GM23338 (cell line): ENCODE measurements around the gene FHDC1. TPM values are rescaled to one million over a fixed set of nuclear protein-coding genes. Genes with fewer than 3 reads are reported as not detected.
A peak's percentile ranks its signal among the peaks of the same experiment; 100 is the strongest.

Experiments used
- ATAC-seq: fragments of 200-7000 bp; cut with Tn5 transposase; 3 replicates; pipeline ENCODE4 v1.9.1; 2020
- DNase-seq: peaks from one replicate; pipeline ENCODE4 v3.0.0-alpha.2; 2015; ENCODE audit warnings: low spot score
- H2AFZ ChIP-seq: fragments of 200-600 bp; sonication (generic); 2 replicates; pipeline ENCODE4 v1.8.0; 2016; ENCODE audit warnings: antibody characterized with exemption, mild to moderate bottlenecking, moderate library complexity
- H3F3A ChIP-seq: fragments of 200-600 bp; sonication (generic); replicated peaks from 2 replicates; pipeline ENCODE4 v1.8.0; 2017; ENCODE audit warnings: antibody characterized with exemption, mixed run types, low read depth
- H3K27ac ChIP-seq: fragments of 200-600 bp; sonication (generic); 2 replicates; pipeline ENCODE4 v1.6.1; 2016; ENCODE audit warnings: low read depth
- H3K27me3 ChIP-seq: fragments of 200-600 bp; sonication (generic); 2 replicates; pipeline ENCODE4 v1.8.0; 2016; ENCODE audit warnings: mild to moderate bottlenecking, mixed run types, moderate library complexity; ENCODE audit not compliant: insufficient read depth
- H3K36me3 ChIP-seq: fragments of 200-600 bp; sonication (generic); 2 replicates; pipeline ENCODE4 v1.8.0; 2016; ENCODE audit warnings: mild to moderate bottlenecking; ENCODE audit not compliant: insufficient read depth
- H3K4me1 ChIP-seq: fragments of 200-600 bp; sonication (generic); 2 replicates; pipeline ENCODE4 v1.8.0; 2016; ENCODE audit warnings: mild to moderate bottlenecking, moderate library complexity; ENCODE audit not compliant: insufficient read depth
- H3K4me2 ChIP-seq: fragments of 200-600 bp; sonication (generic); 2 replicates; pipeline ENCODE4 v1.7.1; 2017; ENCODE audit warnings: mixed run types
- H3K4me3 ChIP-seq: fragments of 200-600 bp; sonication (generic); 2 replicates; pipeline ENCODE4 v1.6.1; 2016; ENCODE audit warnings: mixed run types
- H3K79me2 ChIP-seq: fragments of 200-600 bp; sonication (generic); replicated peaks from 2 replicates; pipeline ENCODE4 v1.8.0; 2017; ENCODE audit warnings: mild to moderate bottlenecking; ENCODE audit not compliant: insufficient read depth
- H3K9me2 ChIP-seq: fragments of 200-600 bp; sonication (generic); 2 replicates; pipeline ENCODE4 v1.8.0; 2017; ENCODE audit not compliant: insufficient read depth
- H4K20me1 ChIP-seq: fragments of 200-600 bp; sonication (generic); replicated peaks from 2 replicates; pipeline ENCODE4 v1.8.0; 2017; ENCODE audit warnings: mild to moderate bottlenecking; ENCODE audit not compliant: insufficient read depth
- H3K27ac Mint-ChIP-seq: 2 replicates; pipeline ENCODE4 v1.8.0; 2020; ENCODE audit warnings: inconsistent platforms, mild to moderate bottlenecking, moderate library complexity, mixed read lengths
- H3K27me3 Mint-ChIP-seq: 3 replicates; pipeline ENCODE4 v1.8.0; 2022; ENCODE audit warnings: low read depth, mild to moderate bottlenecking, moderate library complexity, mixed read lengths, inconsistent platforms; ENCODE audit not compliant: insufficient read depth, poor library complexity
- H3K36me3 Mint-ChIP-seq: 3 replicates; pipeline ENCODE4 v1.8.0; 2021; ENCODE audit warnings: low read depth, mild to moderate bottlenecking, inconsistent platforms, moderate library complexity, mixed read lengths
- H3K4me1 Mint-ChIP-seq: 3 replicates; pipeline ENCODE4 v1.8.0; 2020; ENCODE audit warnings: mild to moderate bottlenecking, inconsistent platforms, mixed read lengths
- H3K4me3 Mint-ChIP-seq: 3 replicates; pipeline ENCODE4 v1.8.0; 2021; ENCODE audit warnings: moderate library complexity, mild to moderate bottlenecking, inconsistent platforms, mixed read lengths
- H3K9me3 Mint-ChIP-seq: 3 replicates; pipeline ENCODE4 v1.8.0; 2020; ENCODE audit warnings: moderate library complexity, mild to moderate bottlenecking, inconsistent platforms, mixed read lengths
- EZH2phosphoT487 ChIP-seq: fragments of 200-600 bp; sonication (generic); IDR thresholded peaks from one replicate; pipeline ENCODE4 v1.8.1; 2018; ENCODE audit warnings: antibody characterized with exemption; ENCODE audit not compliant: unreplicated experiment
- JUNB ChIP-seq: IDR thresholded peaks from one replicate; pipeline ENCODE4 v1.6.1; 2016; ENCODE audit warnings: antibody characterized with exemption; ENCODE audit not compliant: unreplicated experiment
- NANOG ChIP-seq: IDR thresholded peaks from 2 replicates; pipeline ENCODE4 v1.6.1; 2016; ENCODE audit warnings: antibody characterized with exemption, borderline replicate concordance
- POLR2AphosphoS5 ChIP-seq: IDR thresholded peaks from 2 replicates; pipeline ENCODE4 v1.6.1; 2016; ENCODE audit warnings: antibody characterized with exemption, low read depth
- STAT1 ChIP-seq: IDR thresholded peaks from one replicate; pipeline ENCODE4 v1.6.1; 2016; ENCODE audit warnings: antibody characterized with exemption; ENCODE audit not compliant: unreplicated experiment
- ZNF114 ChIP-seq: fragments of 250-450 bp; sonication (Bioruptor Pico); IDR thresholded peaks from 2 replicates; pipeline ENCODE4 v1.5.0; 2020; ENCODE audit warnings: mild to moderate bottlenecking, moderate library complexity
- polyA plus RNA-seq: library from polyadenylated mRNA; unstranded; fragments of >200 nt; fragmentation: Nextera tagmentation; extraction: Ambion mirVana; gene quantifications from 2 replicates; pipeline ENCODE4 v1.2.1, GENCODE V29; 2016
- total RNA-seq: library from RNA; depleted of rRNA; stranded (reverse); fragments of >200 nt; shearing (Covaris generic); gene quantifications from 2 replicates; pipeline ENCODE4 v1.2.3, GENCODE V29; 2014; rRNA removed
- TF ChIP-seq, protein P1 (sequence below), 2 experiments: fragments of 200-600 bp in 1 of 2; sonication (generic) in 1 of 2; conservative IDR thresholded peaks; 2 replicates each; pipeline versions ENCODE4 v1.5.1 to v1.6.1; 2016 to 2017; ENCODE audit warnings: antibody characterized with exemption in 2 of 2, low read depth in 2 of 2, mild to moderate bottlenecking in 2 of 2, moderate library complexity in 1 of 2
- TF ChIP-seq, protein P2 (sequence below): fragments of 250-450 bp; sonication (Bioruptor Pico); IDR thresholded peaks from 2 replicates; pipeline ENCODE4 v1.5.0; 2020; ENCODE audit warnings: mild to moderate bottlenecking, moderate library complexity

The FHDC1 gene
- total and polyA plus RNA-seq, 2 experiments from 2014 or later = 9.5 to 22.8 TPM

DNA sequence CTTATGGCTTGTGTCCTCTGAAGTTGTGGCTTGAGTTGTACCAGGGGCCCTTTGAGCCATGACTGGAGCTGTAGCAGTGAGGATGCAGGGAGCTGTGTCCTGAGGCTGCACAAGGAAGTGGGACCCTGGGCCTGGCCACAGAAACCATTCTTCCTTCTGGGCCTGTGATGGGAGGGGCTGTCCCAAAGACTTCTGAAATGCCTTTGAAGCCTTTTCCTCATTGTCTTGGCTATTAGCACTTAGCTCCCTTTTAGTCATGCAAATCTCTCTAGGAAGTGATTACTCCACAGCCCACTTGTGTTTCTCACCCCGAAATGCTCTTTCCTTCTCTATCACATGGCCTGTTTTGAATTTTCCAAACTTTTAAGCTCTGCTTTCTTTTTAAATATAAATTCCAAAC, 92.4 kb downstream of the FHDC1 start:
- Histone ChIP-seq H3K79me2 (no peaks in the 10 kb centered on the region), H3K27me3 (no peaks in the 10 kb centered on the region; the same call in 1 of the 2 replicates), H3K4me3 (no peak overlapping the region), H3K4me2 (no peak overlapping the region), H3K4me1 (no peaks in the 10 kb centered on the region), H3F3A (no peaks in the 10 kb centered on the region), H3K9me2 (no peaks in the 10 kb centered on the region), H3K36me3 (no peaks in the 10 kb centered on the region; the same call in 1 of the 2 replicates), H3K27ac (no peak overlapping the region), H4K20me1 (no peaks in the 10 kb centered on the region), H2AFZ (no peak overlapping the region)
- peak; percentile 37 for DNase-seq
- peak; percentile 61 for ATAC-seq
- Mint-ChIP-seq H3K4me1 (peaks cover 9% of the 10 kb centered on the region), H3K27ac (no peak overlapping the region), H3K9me3 (peaks cover 4% of the 10 kb centered on the region; the same call in 2 of the 3 replicates), H3K4me3 (no peak overlapping the region), H3K36me3 (peaks cover 27% of the 10 kb centered on the region; the same call in 2 of the 3 replicates), H3K27me3 (peaks cover 2% of the 10 kb centered on the region)
- TF ChIP-seq STAT1 = no peak
- no peak for TF ChIP-seq POLR2AphosphoS5
- TF ChIP-seq, protein P1, sequence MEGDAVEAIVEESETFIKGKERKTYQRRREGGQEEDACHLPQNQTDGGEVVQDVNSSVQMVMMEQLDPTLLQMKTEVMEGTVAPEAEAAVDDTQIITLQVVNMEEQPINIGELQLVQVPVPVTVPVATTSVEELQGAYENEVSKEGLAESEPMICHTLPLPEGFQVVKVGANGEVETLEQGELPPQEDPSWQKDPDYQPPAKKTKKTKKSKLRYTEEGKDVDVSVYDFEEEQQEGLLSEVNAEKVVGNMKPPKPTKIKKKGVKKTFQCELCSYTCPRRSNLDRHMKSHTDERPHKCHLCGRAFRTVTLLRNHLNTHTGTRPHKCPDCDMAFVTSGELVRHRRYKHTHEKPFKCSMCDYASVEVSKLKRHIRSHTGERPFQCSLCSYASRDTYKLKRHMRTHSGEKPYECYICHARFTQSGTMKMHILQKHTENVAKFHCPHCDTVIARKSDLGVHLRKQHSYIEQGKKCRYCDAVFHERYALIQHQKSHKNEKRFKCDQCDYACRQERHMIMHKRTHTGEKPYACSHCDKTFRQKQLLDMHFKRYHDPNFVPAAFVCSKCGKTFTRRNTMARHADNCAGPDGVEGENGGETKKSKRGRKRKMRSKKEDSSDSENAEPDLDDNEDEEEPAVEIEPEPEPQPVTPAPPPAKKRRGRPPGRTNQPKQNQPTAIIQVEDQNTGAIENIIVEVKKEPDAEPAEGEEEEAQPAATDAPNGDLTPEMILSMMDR (conservative IDR thresholded peaks at IDR 0.05; ENCODE audit: low read depth in 2 of 2) = no peak
- TF ChIP-seq, protein P2, sequence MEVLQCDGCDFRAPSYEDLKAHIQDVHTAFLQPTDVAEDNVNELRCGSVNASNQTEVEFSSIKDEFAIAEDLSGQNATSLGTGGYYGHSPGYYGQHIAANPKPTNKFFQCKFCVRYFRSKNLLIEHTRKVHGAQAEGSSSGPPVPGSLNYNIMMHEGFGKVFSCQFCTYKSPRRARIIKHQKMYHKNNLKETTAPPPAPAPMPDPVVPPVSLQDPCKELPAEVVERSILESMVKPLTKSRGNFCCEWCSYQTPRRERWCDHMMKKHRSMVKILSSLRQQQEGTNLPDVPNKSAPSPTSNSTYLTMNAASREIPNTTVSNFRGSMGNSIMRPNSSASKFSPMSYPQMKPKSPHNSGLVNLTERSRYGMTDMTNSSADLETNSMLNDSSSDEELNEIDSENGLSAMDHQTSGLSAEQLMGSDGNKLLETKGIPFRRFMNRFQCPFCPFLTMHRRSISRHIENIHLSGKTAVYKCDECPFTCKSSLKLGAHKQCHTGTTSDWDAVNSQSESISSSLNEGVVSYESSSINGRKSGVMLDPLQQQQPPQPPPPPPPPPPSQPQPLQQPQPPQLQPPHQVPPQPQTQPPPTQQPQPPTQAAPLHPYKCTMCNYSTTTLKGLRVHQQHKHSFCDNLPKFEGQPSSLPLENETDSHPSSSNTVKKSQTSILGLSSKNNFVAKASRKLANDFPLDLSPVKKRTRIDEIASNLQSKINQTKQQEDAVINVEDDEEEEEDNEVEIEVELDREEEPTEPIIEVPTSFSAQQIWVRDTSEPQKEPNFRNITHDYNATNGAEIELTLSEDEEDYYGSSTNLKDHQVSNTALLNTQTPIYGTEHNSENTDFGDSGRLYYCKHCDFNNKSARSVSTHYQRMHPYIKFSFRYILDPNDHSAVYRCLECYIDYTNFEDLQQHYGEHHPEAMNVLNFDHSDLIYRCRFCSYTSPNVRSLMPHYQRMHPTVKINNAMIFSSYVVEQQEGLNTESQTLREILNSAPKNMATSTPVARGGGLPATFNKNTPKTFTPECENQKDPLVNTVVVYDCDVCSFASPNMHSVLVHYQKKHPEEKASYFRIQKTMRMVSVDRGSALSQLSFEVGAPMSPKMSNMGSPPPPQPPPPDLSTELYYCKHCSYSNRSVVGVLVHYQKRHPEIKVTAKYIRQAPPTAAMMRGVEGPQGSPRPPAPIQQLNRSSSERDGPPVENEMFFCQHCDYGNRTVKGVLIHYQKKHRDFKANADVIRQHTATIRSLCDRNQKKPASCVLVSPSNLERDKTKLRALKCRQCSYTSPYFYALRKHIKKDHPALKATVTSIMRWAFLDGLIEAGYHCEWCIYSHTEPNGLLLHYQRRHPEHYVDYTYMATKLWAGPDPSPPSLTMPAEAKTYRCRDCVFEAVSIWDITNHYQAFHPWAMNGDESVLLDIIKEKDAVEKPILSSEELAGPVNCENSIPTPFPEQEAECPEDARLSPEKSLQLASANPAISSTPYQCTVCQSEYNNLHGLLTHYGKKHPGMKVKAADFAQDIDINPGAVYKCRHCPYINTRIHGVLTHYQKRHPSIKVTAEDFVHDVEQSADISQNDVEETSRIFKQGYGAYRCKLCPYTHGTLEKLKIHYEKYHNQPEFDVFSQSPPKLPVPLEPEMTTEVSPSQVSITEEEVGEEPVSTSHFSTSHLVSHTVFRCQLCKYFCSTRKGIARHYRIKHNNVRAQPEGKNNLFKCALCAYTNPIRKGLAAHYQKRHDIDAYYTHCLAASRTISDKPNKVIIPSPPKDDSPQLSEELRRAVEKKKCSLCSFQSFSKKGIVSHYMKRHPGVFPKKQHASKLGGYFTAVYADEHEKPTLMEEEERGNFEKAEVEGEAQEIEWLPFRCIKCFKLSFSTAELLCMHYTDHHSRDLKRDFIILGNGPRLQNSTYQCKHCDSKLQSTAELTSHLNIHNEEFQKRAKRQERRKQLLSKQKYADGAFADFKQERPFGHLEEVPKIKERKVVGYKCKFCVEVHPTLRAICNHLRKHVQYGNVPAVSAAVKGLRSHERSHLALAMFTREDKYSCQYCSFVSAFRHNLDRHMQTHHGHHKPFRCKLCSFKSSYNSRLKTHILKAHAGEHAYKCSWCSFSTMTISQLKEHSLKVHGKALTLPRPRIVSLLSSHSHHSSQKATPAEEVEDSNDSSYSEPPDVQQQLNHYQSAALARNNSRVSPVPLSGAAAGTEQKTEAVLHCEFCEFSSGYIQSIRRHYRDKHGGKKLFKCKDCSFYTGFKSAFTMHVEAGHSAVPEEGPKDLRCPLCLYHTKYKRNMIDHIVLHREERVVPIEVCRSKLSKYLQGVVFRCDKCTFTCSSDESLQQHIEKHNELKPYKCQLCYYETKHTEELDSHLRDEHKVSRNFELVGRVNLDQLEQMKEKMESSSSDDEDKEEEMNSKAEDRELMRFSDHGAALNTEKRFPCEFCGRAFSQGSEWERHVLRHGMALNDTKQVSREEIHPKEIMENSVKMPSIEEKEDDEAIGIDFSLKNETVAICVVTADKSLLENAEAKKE (CRISPR knock-in tag) = no peak
- peak; percentile 65; the same call in 1 of the 2 replicates for TF ChIP-seq NANOG
- TF ChIP-seq JUNB = no peak
- TF ChIP-seq ZNF114 (CRISPR knock-in tag) = no peak
- no peak for TF ChIP-seq EZH2phosphoT487

Other genes starting within 250 kb of the FHDC1 start
- gene TIGD4, start 156.6 kb upstream of the FHDC1 start, total RNA-seq = 1.7 and 2.8 TPM in 2 replicates
- gene TIGD4, start 156.6 kb upstream of the FHDC1 start, polyA plus RNA-seq = 1.3 and 1.6 TPM in 2 replicates
- 42.8 and 49.6 TPM in 2 replicates for gene ARFIP1, start 156.4 kb upstream of the FHDC1 start, total RNA-seq
- gene ARFIP1, start 156.4 kb upstream of the FHDC1 start, polyA plus RNA-seq = 43.8 and 46.0 TPM in 2 replicates